Esophagus muscularis mucosa (tissue), 4 donors: ENCODE results near the gene EPHA6. TPM values are rescaled to one million over a fixed set of nuclear protein-coding genes. Genes with fewer than 3 reads are reported as not detected.

Experiments used
- DNase-seq: peaks from one replicate; pipeline ENCODE4 v3.0.0-alpha.2; 2017; ENCODE audit errors: extremely low spot score
- H3K27ac ChIP-seq, 4 donors: fragments of 200-600 bp; sonication (generic); replicated peaks in 1 of 4; 1 replicate in 3 of 4; 2 replicates in 1 of 4; pipeline ENCODE4 v1.5.1; 2016 to 2019; ENCODE audit warnings: mild to moderate bottlenecking in 1 of 4
- H3K27me3 ChIP-seq, 4 donors: fragments of 200-600 bp; sonication (generic); one replicate each; pipeline versions ENCODE4 v1.5.1 to v1.6.0; 2016 to 2019
- H3K36me3 ChIP-seq, 4 donors: fragments of 200-600 bp; sonication (generic); one replicate each; pipeline ENCODE4 v1.5.1; 2016 to 2019
- H3K4me1 ChIP-seq, 4 donors: fragments of 200-600 bp; sonication (generic); one replicate each; pipeline ENCODE4 v1.5.1; 2016 to 2019
- H3K4me3 ChIP-seq, 4 donors: fragments of 200-600 bp; sonication (generic); 1 replicate in 2 of 4; 2 replicates in 2 of 4; pipeline ENCODE4 v1.5.1; 2016 to 2019; ENCODE audit warnings: mild to moderate bottlenecking in 4 of 4, moderate library complexity in 1 of 4
- H3K9me3 ChIP-seq, 4 donors: fragments of 200-600 bp; sonication (generic); 1 replicate in 3 of 4; 2 replicates in 1 of 4; pipeline ENCODE4 v1.5.1; 2016 to 2019
- CTCF ChIP-seq, 3 experiments: fragments of 200-600 bp in 2 of 3; fragments of 450-650 bp in 1 of 3; sonication (generic) in 2 of 3; IDR thresholded peaks; one replicate each; pipeline ENCODE4 v1.5.1; 2017 to 2019; ENCODE audit warnings: antibody characterized with exemption in 3 of 3, mild to moderate bottlenecking in 2 of 3, moderate library complexity in 1 of 3
- EP300 ChIP-seq: sonication (generic); formaldehyde crosslinking; IDR thresholded peaks from one replicate; pipeline ENCODE4 v1.6.1; 2017; ENCODE audit warnings: antibody characterized with exemption
- POLR2A ChIP-seq: fragments of 450-650 bp; IDR thresholded peaks from one replicate; pipeline ENCODE4 v1.6.1; 2017; ENCODE audit warnings: antibody characterized with exemption, moderate library complexity, mild to moderate bottlenecking, low read depth
- POLR2AphosphoS5 ChIP-seq, 2 donors: sonication (generic); formaldehyde crosslinking; IDR thresholded peaks; one replicate each; pipeline ENCODE4 v1.6.1; 2017; ENCODE audit warnings: antibody characterized with exemption in 2 of 2
- WGBS: methylation state at CpG from one replicate; pipeline ENCODE4 v1.1.5; 2018; 5-methylcytosine and 5-hydroxymethylcytosine counted together
- intact Hi-C: fragments of 100-400 bp; cut with DNase I; formaldehyde crosslinking; loops from one replicate; pipeline ENCODE4 v1.15.1; 2023
- total RNA-seq, 4 donors: library from RNA; depleted of rRNA; stranded (reverse); fragments of >200 nt; gene quantifications; one replicate each; pipeline versions ENCODE4 v1.1.0 to v1.2.1, GENCODE V29; 2016

The EPHA6 gene
- total RNA-seq, 4 donors from 2014 or later, result 1.8 to 8.3 (median 4.2) TPM

DNA sequence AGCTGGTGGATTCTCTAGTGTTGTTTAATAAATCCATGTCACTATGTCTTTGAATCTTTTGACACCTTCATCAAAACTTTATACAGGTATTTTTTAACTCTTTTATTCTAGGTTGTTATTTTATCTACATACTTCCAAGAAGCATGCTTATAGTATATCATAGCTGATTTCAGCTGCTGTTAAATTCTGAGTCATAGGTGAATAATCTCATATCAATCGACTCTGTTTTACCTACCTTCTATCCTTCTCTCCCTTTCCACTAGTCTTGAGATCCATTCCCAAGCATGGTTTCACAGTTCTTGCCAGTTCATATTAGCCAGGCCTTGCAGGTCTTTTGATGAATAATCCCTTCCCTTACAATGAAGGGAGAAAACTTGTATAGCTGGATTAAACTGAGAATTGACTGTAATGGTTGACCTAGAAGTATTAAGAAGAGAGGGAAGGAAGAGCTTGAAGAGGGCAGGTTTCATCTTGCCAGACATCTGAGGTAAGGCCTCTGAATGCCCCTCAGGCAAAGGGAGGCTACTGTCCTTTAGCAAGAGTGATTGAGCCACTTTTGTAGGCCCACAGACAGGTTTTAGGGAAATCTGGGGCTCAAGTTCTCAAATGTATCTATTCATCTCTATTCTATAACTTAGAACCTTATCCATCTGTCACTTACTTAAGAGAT lies 146.4 kb downstream of the EPHA6 start:
- intact Hi-C loops, result no loop called here
- Histone ChIP-seq H3K27ac (no peak overlapping the region), H3K4me1 (no peaks in the 10 kb centered on the region), H3K36me3 (no peaks in the 10 kb centered on the region), H3K4me3 (no peak overlapping the region), H3K27me3 (no peaks in the 10 kb centered on the region), H3K9me3 (no peaks in the 10 kb centered on the region)
- no peak for TF ChIP-seq EP300
- no peak for TF ChIP-seq POLR2AphosphoS5 (IDR thresholded peaks at IDR 0.05)
- no peak for TF ChIP-seq POLR2A
- no peak for TF ChIP-seq CTCF (IDR thresholded peaks at IDR 0.05)
- DNase-seq, result no peak
- 83% methylated on average over 1 of the region's 1 CpG for WGBS

GRCh38 chr3:96961576-96961975 lies 147.2 kb downstream of the EPHA6 start:
- no peak for DNase-seq
- H3K9me3 ChIP-seq, result no peaks in the 10 kb centered on the region
- intact Hi-C loops, result no loop called here
- no peaks in the 10 kb centered on the region for H3K36me3 ChIP-seq
- TF ChIP-seq POLR2AphosphoS5 (IDR thresholded peaks at IDR 0.05) (no peak), POLR2A (no peak), CTCF (IDR thresholded peaks at IDR 0.05) (no peak)
- no peaks in the 10 kb centered on the region for H3K4me1 ChIP-seq
- H3K4me3 ChIP-seq, result no peak overlapping the region
- no peak overlapping the region for H3K27ac ChIP-seq
- H3K27me3 ChIP-seq, result no peaks in the 10 kb centered on the region

- H3K4me1 ChIP-seq, result no peaks in the 10 kb centered on the region
- TF ChIP-seq POLR2AphosphoS5 (IDR thresholded peaks at IDR 0.05) (no peak), POLR2A (no peak), EP300 (no peak), CTCF (IDR thresholded peaks at IDR 0.05) (no peak)
- no peak overlapping the region for H3K27ac ChIP-seq
- no peaks in the 10 kb centered on the region for H3K36me3 ChIP-seq
- H3K9me3 ChIP-seq, result no peaks in the 10 kb centered on the region
- intact Hi-C loops, result no loop called here
- no peak for DNase-seq
- 73% methylated on average over 6 of the region's 6 CpGs for WGBS
- H3K4me3 ChIP-seq, result no peak overlapping the region
- H3K27me3 ChIP-seq, result no peaks in the 10 kb centered on the region
These were observed 152.0 kb downstream of the EPHA6 start for GRCh38 chr3:96966181-96966929.

- 78% methylated on average over 2 of the region's 2 CpGs for WGBS
These were observed 155.8 kb downstream of the EPHA6 start for GRCh38 chr3:96970211-96970610.

More at GRCh38 chr3:96970211-96970610, 155.8 kb downstream of the EPHA6 start:
- no peak overlapping the region for H3K27ac ChIP-seq
- no peak overlapping the region for H3K4me3 ChIP-seq
- no peaks in the 10 kb centered on the region for H3K4me1 ChIP-seq
- H3K27me3 ChIP-seq, result no peaks in the 10 kb centered on the region
- no peaks in the 10 kb centered on the region for H3K9me3 ChIP-seq
- no peak for TF ChIP-seq EP300
- TF ChIP-seq POLR2A, result no peak
- no peak for TF ChIP-seq POLR2AphosphoS5 (IDR thresholded peaks at IDR 0.05)
- no peak for TF ChIP-seq CTCF (IDR thresholded peaks at IDR 0.05)
- no peaks in the 10 kb centered on the region for H3K36me3 ChIP-seq
- no peak for DNase-seq
- intact Hi-C loops, result no loop called here
